Progenitor cell of endocrine pancreas (in vitro differentiated cells): ENCODE results near the gene STT3B. TPM values are rescaled to one million over a fixed set of nuclear protein-coding genes. Genes with fewer than 3 reads are reported as not detected.

Experiments used
- DNase-seq: peaks from one replicate; pipeline ENCODE4 v3.0.0; 2021; ENCODE audit warnings: low spot score; ENCODE audit not compliant: unreplicated experiment
- H3K27ac Mint-ChIP-seq: 2 replicates; pipeline ENCODE4 v1.8.0; 2021; ENCODE audit warnings: mild to moderate bottlenecking, moderate library complexity, mixed read lengths
- H3K27me3 Mint-ChIP-seq: 2 replicates; pipeline ENCODE4 v1.8.0; 2021; ENCODE audit warnings: mixed read lengths
- H3K36me3 Mint-ChIP-seq: 2 replicates; pipeline ENCODE4 v1.8.0; 2022; ENCODE audit warnings: mixed read lengths; ENCODE audit not compliant: insufficient read depth
- H3K4me1 Mint-ChIP-seq: 2 replicates; pipeline ENCODE4 v1.8.0; 2021; ENCODE audit warnings: low read depth, mixed read lengths
- H3K4me3 Mint-ChIP-seq: 2 replicates; pipeline ENCODE4 v1.8.0; 2021; ENCODE audit warnings: low read depth, mild to moderate bottlenecking, moderate library complexity, mixed read lengths
- H3K9me3 Mint-ChIP-seq: 2 replicates; pipeline ENCODE4 v1.8.0; 2021; ENCODE audit warnings: low read depth, mixed read lengths
- total RNA-seq: library from RNA; stranded (reverse); gene quantifications from 2 replicates; pipeline ENCODE4 v1.2.1, GENCODE V29; 2021
- TF ChIP-seq, protein P1 (sequence below): fragments of 200-600 bp; sonication (generic); IDR thresholded peaks from one replicate; pipeline ENCODE4 v1.5.0; 2021; ENCODE audit warnings: antibody characterized with exemption, mild to moderate bottlenecking; ENCODE audit not compliant: unreplicated experiment

Gene STT3B
- total RNA-seq, 1 donor from 2014 or later = 154 TPM

DNA sequence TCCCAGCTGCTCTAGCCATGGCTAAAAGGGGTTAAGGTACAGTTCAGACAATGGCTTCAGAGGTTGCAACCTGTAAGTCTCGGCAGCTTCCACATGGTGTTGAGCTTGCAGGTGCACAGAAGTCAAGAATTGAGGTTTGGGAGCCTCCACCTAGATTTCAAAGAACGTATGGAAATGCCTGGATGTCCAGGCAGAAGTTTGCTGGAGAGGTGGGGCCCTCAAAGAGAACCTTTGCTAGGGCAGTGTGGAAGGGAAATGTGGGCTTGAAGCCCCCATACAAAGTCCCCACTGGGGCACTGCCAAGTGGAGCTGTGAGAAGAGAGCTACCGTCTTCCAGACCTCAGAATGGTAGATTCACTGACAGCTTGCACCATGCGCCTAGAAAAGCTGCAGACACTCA is 73.7 kb downstream of the STT3B start:
- Mint-ChIP-seq H3K4me3 (no peak overlapping the region), H3K27ac (no peak overlapping the region), H3K27me3 (no peaks in the 10 kb centered on the region), H3K36me3 (peaks cover 59% of the 10 kb centered on the region), H3K4me1 (no peaks in the 10 kb centered on the region), H3K9me3 (peaks cover 42% of the 10 kb centered on the region)
- TF ChIP-seq, protein P1, sequence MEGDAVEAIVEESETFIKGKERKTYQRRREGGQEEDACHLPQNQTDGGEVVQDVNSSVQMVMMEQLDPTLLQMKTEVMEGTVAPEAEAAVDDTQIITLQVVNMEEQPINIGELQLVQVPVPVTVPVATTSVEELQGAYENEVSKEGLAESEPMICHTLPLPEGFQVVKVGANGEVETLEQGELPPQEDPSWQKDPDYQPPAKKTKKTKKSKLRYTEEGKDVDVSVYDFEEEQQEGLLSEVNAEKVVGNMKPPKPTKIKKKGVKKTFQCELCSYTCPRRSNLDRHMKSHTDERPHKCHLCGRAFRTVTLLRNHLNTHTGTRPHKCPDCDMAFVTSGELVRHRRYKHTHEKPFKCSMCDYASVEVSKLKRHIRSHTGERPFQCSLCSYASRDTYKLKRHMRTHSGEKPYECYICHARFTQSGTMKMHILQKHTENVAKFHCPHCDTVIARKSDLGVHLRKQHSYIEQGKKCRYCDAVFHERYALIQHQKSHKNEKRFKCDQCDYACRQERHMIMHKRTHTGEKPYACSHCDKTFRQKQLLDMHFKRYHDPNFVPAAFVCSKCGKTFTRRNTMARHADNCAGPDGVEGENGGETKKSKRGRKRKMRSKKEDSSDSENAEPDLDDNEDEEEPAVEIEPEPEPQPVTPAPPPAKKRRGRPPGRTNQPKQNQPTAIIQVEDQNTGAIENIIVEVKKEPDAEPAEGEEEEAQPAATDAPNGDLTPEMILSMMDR = no peak
- DNase-seq = no peak

DNA sequence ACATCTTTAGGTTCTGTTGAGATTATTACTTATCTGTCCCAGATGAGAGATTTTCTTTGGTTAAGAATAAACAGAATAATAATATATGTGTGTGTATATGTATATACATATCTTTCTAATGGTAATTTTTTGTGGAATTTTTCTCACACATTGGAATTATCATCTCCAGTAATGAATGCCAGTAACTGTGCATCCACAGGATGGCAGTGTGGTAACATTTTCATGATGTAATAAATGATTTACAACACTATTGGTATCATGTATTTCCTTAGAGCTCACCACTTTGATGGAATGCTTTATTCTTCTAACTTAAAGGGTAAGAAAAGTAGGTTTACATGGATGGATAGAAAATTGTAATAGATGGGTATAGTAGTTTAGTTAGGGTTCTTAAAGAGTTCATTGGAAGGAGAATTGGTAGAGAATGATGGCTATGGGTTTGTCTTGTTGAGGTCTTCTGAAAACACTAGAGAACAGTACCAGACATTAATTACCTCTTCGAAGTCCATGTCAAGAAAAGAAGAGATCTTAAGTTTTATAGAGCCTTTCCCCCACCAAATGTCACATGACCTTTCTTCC is 78.1 kb downstream of the STT3B start:
- H3K36me3 Mint-ChIP-seq = peaks cover 40% of the 10 kb centered on the region
- H3K27me3 Mint-ChIP-seq = no peaks in the 10 kb centered on the region
- H3K4me3 Mint-ChIP-seq = no peak overlapping the region
- no peak for DNase-seq
- H3K27ac Mint-ChIP-seq = peak overlapping the region; percentile 5
- TF ChIP-seq, protein P1 = peak; percentile 57
- H3K9me3 Mint-ChIP-seq = peaks cover 27% of the 10 kb centered on the region
- peaks cover 18% of the 10 kb centered on the region for H3K4me1 Mint-ChIP-seq

DNA sequence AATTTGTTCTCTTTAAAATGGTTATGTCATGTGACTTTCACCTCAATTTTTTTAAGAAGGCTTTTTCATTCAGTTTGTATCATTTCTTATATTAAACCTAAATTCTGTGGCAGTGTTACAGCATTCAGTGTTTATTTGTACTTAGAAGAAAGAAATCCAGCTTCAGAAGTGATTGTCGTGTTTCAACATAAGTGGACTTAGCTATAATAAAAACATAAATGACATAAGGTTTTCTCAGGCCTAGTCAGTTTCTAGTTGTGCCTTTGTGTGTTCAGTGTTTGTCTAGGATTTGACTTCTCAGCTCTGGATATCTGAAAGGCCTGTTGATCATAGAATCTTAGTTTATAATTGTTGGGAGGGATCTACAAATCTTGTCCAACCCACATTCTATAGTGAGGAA is 80.5 kb downstream of the STT3B start:
- Mint-ChIP-seq H3K27me3 (no peaks in the 10 kb centered on the region), H3K36me3 (peaks cover 21% of the 10 kb centered on the region), H3K4me3 (no peak overlapping the region), H3K9me3 (peaks cover 9% of the 10 kb centered on the region), H3K4me1 (peaks cover 19% of the 10 kb centered on the region), H3K27ac (peak overlapping the region; percentile 21)
- TF ChIP-seq, protein P1 = no peak
- DNase-seq = no peak

DNA sequence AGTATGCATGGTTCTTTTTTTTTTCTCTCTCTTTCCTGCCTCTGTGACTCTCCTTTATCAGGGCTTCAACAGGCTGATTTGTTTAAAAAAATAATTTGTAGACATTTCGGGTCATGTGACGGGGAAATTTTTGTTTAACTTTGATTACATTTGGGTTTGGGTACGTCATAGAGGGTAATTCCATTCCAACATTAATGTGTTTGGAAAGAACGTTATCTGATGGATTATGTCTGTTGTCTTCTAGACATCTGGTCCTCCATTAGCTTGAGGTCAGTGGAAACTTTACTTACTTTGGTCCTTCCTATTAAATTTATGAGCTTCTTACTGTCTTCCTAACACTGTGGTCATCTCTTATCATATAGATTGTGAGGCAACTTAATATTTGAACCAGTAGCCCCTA is 80.9 kb downstream of the STT3B start:
- Mint-ChIP-seq H3K4me1 (peaks cover 19% of the 10 kb centered on the region), H3K27ac (peak overlapping the region; percentile 21), H3K9me3 (peaks cover 6% of the 10 kb centered on the region), H3K36me3 (peaks cover 17% of the 10 kb centered on the region), H3K27me3 (no peaks in the 10 kb centered on the region), H3K4me3 (no peak overlapping the region)
- no peak for DNase-seq
- TF ChIP-seq, protein P1 = no peak

DNA sequence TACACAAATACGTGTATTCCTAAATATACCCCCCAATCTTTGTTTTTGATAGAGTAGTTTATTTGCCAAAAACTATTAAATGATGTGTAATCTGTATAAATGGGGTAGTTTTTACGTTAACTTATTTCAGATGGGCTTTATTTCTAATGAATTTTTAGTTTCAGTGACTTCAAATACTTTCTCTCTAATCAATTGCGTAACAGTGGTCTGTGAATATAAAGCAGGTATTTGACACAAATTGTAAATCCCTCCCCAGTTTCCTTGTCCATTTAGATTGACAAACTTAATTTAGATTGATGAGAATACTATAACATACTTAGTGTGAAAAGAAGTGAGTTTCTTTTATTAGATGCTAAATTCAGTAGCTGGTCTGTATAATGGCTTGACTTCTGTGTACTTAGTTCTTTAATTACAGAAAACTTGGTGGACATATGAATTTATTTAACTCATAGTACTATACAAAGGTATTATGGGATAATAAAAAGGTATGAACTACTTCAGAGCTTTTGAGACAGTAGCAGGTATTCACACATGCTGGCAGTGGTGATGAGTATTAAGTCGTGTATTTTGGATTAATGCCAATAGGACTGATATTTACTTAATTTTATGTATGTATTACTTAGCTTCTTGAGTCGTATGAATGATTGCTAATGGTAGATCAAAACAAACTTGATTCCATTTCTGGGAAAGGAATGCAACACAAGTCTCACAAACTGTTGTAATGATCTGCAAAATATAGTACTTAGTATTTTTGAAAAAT is 81.6 kb downstream of the STT3B start:
- H3K4me1 Mint-ChIP-seq = peaks cover 19% of the 10 kb centered on the region
- no peaks in the 10 kb centered on the region for H3K27me3 Mint-ChIP-seq
- H3K4me3 Mint-ChIP-seq = no peak overlapping the region
- no peak overlapping the region for H3K27ac Mint-ChIP-seq
- TF ChIP-seq, protein P1 = no peak
- no peak for DNase-seq
- H3K36me3 Mint-ChIP-seq = peaks cover 18% of the 10 kb centered on the region
- peaks cover 6% of the 10 kb centered on the region for H3K9me3 Mint-ChIP-seq
